H1 (cell line): ENCODE results near the gene LRCH3. TPM values are rescaled to one million over a fixed set of nuclear protein-coding genes. Genes with fewer than 3 reads are reported as not detected.

Experiments
- CHD7 ChIP-seq: fragments of 300-600 bp; sonication (generic); IDR thresholded peaks from 2 replicates; pipeline ENCODE4 v1.7.1; 2012; ENCODE audit warnings: low read length, moderate library complexity, mild to moderate bottlenecking, inconsistent platforms; ENCODE audit not compliant: insufficient replicate concordance
- JUN ChIP-seq: IDR thresholded peaks from 2 replicates; pipeline ENCODE4 v1.6.1; 2011; ENCODE audit warnings: low read depth, mild to moderate bottlenecking, improper control_type of control experiment, low read length
- KDM1A ChIP-seq: fragments of 200-600, 300-600 bp; sonication (generic); IDR thresholded peaks from 2 replicates; pipeline ENCODE4 v1.7.1; 2016; ENCODE audit warnings: mild to moderate bottlenecking, low read length, borderline replicate concordance
- NANOG ChIP-seq: IDR thresholded peaks from 2 replicates; pipeline ENCODE4 v1.6.1; 2011; ENCODE audit warnings: low read length, low read depth, mild to moderate bottlenecking, inconsistent platforms; ENCODE audit not compliant: insufficient read depth, poor library complexity, severe bottlenecking
- SAP30 ChIP-seq: fragments of 300-600 bp; sonication (generic); IDR thresholded peaks from 2 replicates; pipeline ENCODE4 v1.7.1; 2012; ENCODE audit warnings: low read length, moderate library complexity, mild to moderate bottlenecking, inconsistent platforms; ENCODE audit not compliant: insufficient read depth, insufficient replicate concordance
- polyA plus RNA-seq, 7 experiments: library from polyadenylated mRNA; depleted of rRNA in 3 of 7; stranded (reverse) in 5 of 7; unstranded in 2 of 7; fragments of >200 nt in 5 of 7; fragments of 200-250 nt in 2 of 7; gene quantifications; 1 replicate in 5 of 7; 2 replicates in 1 of 7; 4 replicates in 1 of 7; pipeline versions ENCODE4 v1.2.1 to v1.2.3, GENCODE V29; 2011 to 2013; ENCODE audit warnings: missing spikeins in 2 of 7, mixed read lengths in 2 of 7
- total RNA-seq: library from RNA; stranded (reverse); fragmentation: NEBNext Ultra II Directional; extraction: Animal tissue kit (Norgen Biotek cat#: 25700); gene quantifications from 2 replicates; pipeline ENCODE4 v1.2.1, GENCODE V29; 2021

LRCH3 gene
- total and polyA plus RNA-seq, 2 of the 8 experiments (the other 6 are each of a cell fraction or from before 2014, with no cell fraction given): 58.4 to 66.0 TPM

- TF ChIP-seq NANOG (no peak), SAP30 (no peak), CHD7 (no peak), KDM1A (no peak), JUN (no peak)
- TF ChIP-seq, all 59 proteins: peak for 0
These were observed 42.3 kb upstream of the LRCH3 start (continued) for GRCh38 chr3:197748597-197749314.
